IMR-90 (cell line): ENCODE results near the gene SDCCAG8. TPM values are rescaled to one million over a fixed set of nuclear protein-coding genes. Genes with fewer than 3 reads are reported as not detected.

ENCODE experiments used
- ATAC-seq: fragments of 200-7000 bp; cut with Tn5 transposase; 2 replicates; pipeline ENCODE4 v1.9.1; 2020; ENCODE audit warnings: low read depth, mild to moderate bottlenecking, moderate library complexity
- BruUV-seq: library from RNA; stranded (reverse); fragments of 400-500 nt; replicated peaks from 2 replicates; lab custom pipeline; 2021; lab: Mats Ljungman, UMichigan
- CTCF ChIA-PET: fragments of 300-600 bp; formaldehyde crosslinking; extraction: SDS; loops from one replicate; lab custom pipeline; 2021; ENCODE audit warnings: antibody characterized with exemption; lab: Yijun Ruan, JAX
- POLR2A ChIA-PET: fragments of 300-600 bp; sonication (Branson Sonifier 250); formaldehyde crosslinking; loops from one replicate; lab custom pipeline; 2022; ENCODE audit warnings: antibody characterized with exemption; ENCODE audit not compliant: unreplicated experiment; lab: Charles Lee
- DNase-seq: peaks from one replicate; pipeline ENCODE4 v3.0.0; 2013
- H2AFZ ChIP-seq: replicated peaks from 2 replicates; pipeline ENCODE3; 2013; ENCODE audit warnings: low read length, mild to moderate bottlenecking; ENCODE audit not compliant: poor library complexity
- H2AK5ac ChIP-seq: 2 replicates; pipeline ENCODE4 v1.6.1; 2013; ENCODE audit warnings: low read depth, low read length, inconsistent platforms
- H2AK9ac ChIP-seq: replicated peaks from 2 replicates; pipeline ENCODE3; 2013; ENCODE audit warnings: mild to moderate bottlenecking, low read depth, low read length, moderate library complexity; ENCODE audit not compliant: poor library complexity
- H2BK120ac ChIP-seq: 2 replicates; pipeline ENCODE4 v1.6.1; 2013; ENCODE audit warnings: low read depth, low read length, inconsistent platforms
- H2BK15ac ChIP-seq: 3 replicates; pipeline ENCODE4 v1.6.1; 2013; ENCODE audit warnings: low read depth, low read length, inconsistent platforms
- H2BK20ac ChIP-seq: 2 replicates; pipeline ENCODE4 v1.6.1; 2013; ENCODE audit warnings: low read depth, mild to moderate bottlenecking, inconsistent platforms, low read length, moderate library complexity
- H2BK5ac ChIP-seq: 2 replicates; pipeline ENCODE4 v1.6.1; 2013; ENCODE audit warnings: mild to moderate bottlenecking, low read depth, low read length, inconsistent platforms; ENCODE audit not compliant: poor library complexity, severe bottlenecking
- H3K14ac ChIP-seq: replicated peaks from 2 replicates; pipeline ENCODE4 v1.6.1; 2013; ENCODE audit warnings: low read depth, low read length, inconsistent platforms
- H3K18ac ChIP-seq: 2 replicates; pipeline ENCODE4 v1.6.1; 2013; ENCODE audit warnings: low read depth, low read length, control low read depth
- H3K23ac ChIP-seq: 2 replicates; pipeline ENCODE4 v1.6.1; 2013; ENCODE audit warnings: low read depth, low read length, inconsistent platforms
- H3K27ac ChIP-seq: 2 replicates; pipeline ENCODE4 v1.5.1; 2013; ENCODE audit warnings: mild to moderate bottlenecking, control low read depth, low read length; ENCODE audit not compliant: insufficient read depth
- H3K27me3 ChIP-seq: 2 replicates; pipeline ENCODE4 v1.6.1; 2013; ENCODE audit warnings: low read length; ENCODE audit not compliant: control insufficient read depth, insufficient read depth
- H3K36me3 ChIP-seq: 2 replicates; pipeline ENCODE4 v1.6.1; 2013; ENCODE audit warnings: low read length, mixed read lengths; ENCODE audit not compliant: control insufficient read depth, insufficient read depth
- H3K4ac ChIP-seq: 2 replicates; pipeline ENCODE4 v1.6.1; 2013; ENCODE audit warnings: low read depth, low read length, inconsistent platforms
- H3K4me1 ChIP-seq: 2 replicates; pipeline ENCODE4 v1.6.1; 2013; ENCODE audit warnings: low read length, mixed read lengths; ENCODE audit not compliant: control insufficient read depth, insufficient read depth
- H3K4me2 ChIP-seq: 2 replicates; pipeline ENCODE4 v1.6.1; 2013; ENCODE audit warnings: low read depth, mild to moderate bottlenecking, control low read depth, low read length, moderate library complexity
- H3K4me3 ChIP-seq: 2 replicates; pipeline ENCODE4 v1.5.1; 2013; ENCODE audit warnings: low read depth, mild to moderate bottlenecking, control low read depth, low read length, moderate library complexity; ENCODE audit not compliant: insufficient read depth
- H3K56ac ChIP-seq: 2 replicates; pipeline ENCODE4 v1.6.1; 2013; ENCODE audit warnings: low read length, inconsistent platforms; ENCODE audit not compliant: insufficient read depth; ENCODE audit errors: extremely low read depth
- H3K79me1 ChIP-seq, 2 experiments: 2 replicates each; pipeline ENCODE4 v1.6.1; 2013; ENCODE audit warnings: low read length in 2 of 2, inconsistent platforms in 1 of 2, low read depth in 1 of 2
- H3K9ac ChIP-seq: 2 replicates; pipeline ENCODE4 v1.6.1; 2013; ENCODE audit warnings: low read depth, low read length, control low read depth
- H3K9me1 ChIP-seq: 2 replicates; pipeline ENCODE4 v1.6.1; 2013; ENCODE audit warnings: low read length, inconsistent platforms; ENCODE audit not compliant: insufficient read depth
- H3K9me3 ChIP-seq: 2 replicates; pipeline ENCODE4 v1.6.1; 2013; ENCODE audit warnings: low read length; ENCODE audit not compliant: control insufficient read depth, insufficient read depth
- H4K20me1 ChIP-seq: 2 replicates; pipeline ENCODE4 v1.6.1; 2013; ENCODE audit warnings: low read length, inconsistent platforms; ENCODE audit not compliant: insufficient read depth
- H4K5ac ChIP-seq: 2 replicates; pipeline ENCODE4 v1.6.1; 2013; ENCODE audit warnings: mild to moderate bottlenecking, low read depth, low read length, control low read depth
- H4K8ac ChIP-seq, 2 experiments: 2 replicates each; pipeline ENCODE4 v1.6.1; 2013; ENCODE audit warnings: low read depth in 2 of 2, low read length in 2 of 2, control low read depth in 1 of 2, inconsistent platforms in 1 of 2
- H4K91ac ChIP-seq: 2 replicates; pipeline ENCODE4 v1.6.1; 2013; ENCODE audit warnings: low read depth, low read length, inconsistent platforms; ENCODE audit not compliant: insufficient read depth
- CEBPB ChIP-seq: IDR thresholded peaks from 2 replicates; pipeline ENCODE4 v1.6.1; 2012; ENCODE audit warnings: low read depth, low read length, improper control_type of control experiment
- WGBS, 2 experiments: methylation state at CpG; one replicate each; pipeline versions ENCODE4 v1.1.5 to v1.1.7; 2013; ENCODE audit warnings: missing lambda C conversion rate in 2 of 2; ENCODE audit not compliant: insufficient read length in 1 of 2; ENCODE audit errors: extremely low coverage in 2 of 2; 5-methylcytosine and 5-hydroxymethylcytosine counted together
- dilution Hi-C: fragments of 300-500 bp; cut with HindIII; formaldehyde crosslinking; loops from one replicate; pipeline ENCODE4 v1.14.3; 2018; ENCODE audit warnings: low sequenced_read_pairs; ENCODE audit not compliant: unreplicated experiment
- in situ Hi-C: fragments of 300-500 bp; cut with MboI; formaldehyde crosslinking; loops from 3 replicates; pipeline ENCODE4 v1.14.3; 2019; ENCODE audit warnings: low sequenced_read_pairs, inconsistent platforms, mixed read lengths
- intact Hi-C: fragments of 100-400 bp; cut with micrococcal nuclease; formaldehyde crosslinking; loops from 2 replicates; pipeline ENCODE4 v1.10.0; 2022
- polyA plus RNA-seq, 3 experiments: library from polyadenylated mRNA; depleted of rRNA; stranded (reverse); fragments of >200 nt; gene quantifications; 2 replicates each; pipeline ENCODE4 v1.2.3, GENCODE V29; 2012; ENCODE audit warnings: low replicate concordance in 1 of 3
- total RNA-seq: library from RNA; depleted of rRNA; stranded (reverse); fragments of >200 nt; gene quantifications from 2 replicates; pipeline ENCODE4 v1.2.3, GENCODE V29; 2012

Gene SDCCAG8
- total and polyA plus RNA-seq, 2 of the 4 experiments (the other 2 are of a cell fraction), result 25.2 to 46.8 TPM

- Histone ChIP-seq H4K91ac (no peak overlapping the region), H2AFZ (no peak overlapping the region), H4K20me1 (peaks cover 53% of the 10 kb centered on the region), H2BK120ac (no peak overlapping the region), H2BK20ac (no peak overlapping the region), H3K23ac (no peak overlapping the region), H3K14ac (no peak overlapping the region), H3K36me3 (peaks cover 3% of the 10 kb centered on the region; the same call in 1 of the 2 replicates), H3K9me3 (no peaks in the 10 kb centered on the region), H3K4me3 (no peak overlapping the region), H3K9me1 (no peaks in the 10 kb centered on the region), H3K27me3 (no peaks in the 10 kb centered on the region), H3K56ac (no peak overlapping the region), H2BK5ac (no peak overlapping the region), H4K8ac (0 out of 4 replicates have a peak overlapping the region, but pooled peaks of 1 of the 2 experiments have one; percentile 40), H2AK9ac (no peak overlapping the region), H3K4me1 (peaks cover 5% of the 10 kb centered on the region; the same call in 1 of the 2 replicates), H3K4ac (no peak overlapping the region), H3K9ac (no peak overlapping the region), H3K18ac (no peak overlapping the region), H4K5ac (no peak overlapping the region), H3K4me2 (peak overlapping the region; percentile 20), H3K27ac (peak overlapping the region; percentile 32; the same call in 1 of the 2 replicates), H3K79me1 (peaks cover 0 to 18% of the 10 kb centered on the region in 2 experiments; a peak in 2 of 4 replicates), H2AK5ac (no peak overlapping the region; the same call in 1 of the 2 replicates), H2BK15ac (no peak overlapping the region)
- ChIA-PET POLR2A (no interaction called here), CTCF (no interaction called here)
- ATAC-seq (no peak), DNase-seq (no peak)
- WGBS, 2 experiments, result 100% methylated on average over 2 of the region's 9 CpGs; no CpG with 5 or more reads in 1 of the 2 experiments
- intact Hi-C loops, result no loop called here
- dilution Hi-C loops, result no loop called here
- in situ Hi-C loops, result no loop called here
- BruUV-seq, result no TSS peak
- TF ChIP-seq CEBPB, result no peak
Observed at GRCh38 chr1:243244432-243244841, 11.4 kb upstream of the SDCCAG8 start.
